SKM-1 treated with dmso at 0.1 percent for 144 hours (cell line): ENCODE measurements around the gene ADK.
"Not testable (repeated sequence)": the region's sequence is repeated elsewhere in the genome, so short reads cannot be mapped to it uniquely, and the experiment has no call there.

Source experiments
- DNase-seq: peaks from one replicate; lab custom pipeline; 2025; ENCODE audit not compliant: unreplicated experiment; lab: John Stamatoyannopoulos, UW

ADK gene

DNA sequence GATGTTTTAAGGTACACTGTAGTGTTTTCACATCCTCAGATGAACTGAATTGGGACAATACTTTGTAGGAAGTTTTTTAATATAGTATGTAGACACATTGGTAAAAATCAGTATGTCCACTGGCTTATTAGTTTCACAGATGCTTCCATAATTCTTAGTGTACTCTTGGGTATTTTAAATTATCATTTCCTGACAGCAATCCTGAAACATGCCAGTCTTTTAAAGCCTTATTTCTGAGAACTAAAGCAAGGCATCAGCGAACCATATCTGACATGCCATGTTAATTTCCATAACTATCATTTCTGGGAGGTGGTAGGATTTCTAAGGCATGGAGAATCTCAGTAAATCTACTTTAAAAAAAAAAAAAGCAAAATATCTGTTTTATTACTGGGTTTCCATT, 266.4 kb downstream of the ADK start:
- DNase-seq, result no peak

DNA sequence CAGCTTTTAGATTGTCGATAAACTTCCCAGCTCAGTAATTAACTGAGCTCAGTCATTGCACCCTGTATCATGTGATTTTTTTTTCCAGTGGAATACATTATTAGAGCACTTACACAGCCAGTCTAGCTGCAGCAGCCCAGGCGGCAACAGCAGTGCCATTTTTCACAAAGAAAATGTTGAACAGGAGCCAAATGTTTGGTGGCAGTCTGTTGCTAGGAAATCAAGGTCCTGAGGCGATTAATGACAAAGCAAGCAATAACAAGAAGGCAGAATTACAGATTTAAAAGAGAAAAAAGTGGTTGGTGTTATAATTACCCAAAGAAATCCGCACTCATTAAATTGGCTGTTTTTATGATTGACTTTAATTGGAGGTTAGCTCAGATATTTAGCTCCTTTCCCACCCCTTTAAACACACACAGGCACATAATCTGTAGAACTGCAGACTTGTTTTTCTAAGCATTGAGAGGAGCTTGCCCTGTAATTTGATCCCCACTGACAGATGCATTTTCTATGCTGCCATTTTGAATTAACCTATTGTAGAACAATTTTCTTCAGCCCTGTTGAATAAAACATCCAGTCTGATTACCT, 267.4 kb downstream of the ADK start:
- DNase-seq, result no peak

DNA sequence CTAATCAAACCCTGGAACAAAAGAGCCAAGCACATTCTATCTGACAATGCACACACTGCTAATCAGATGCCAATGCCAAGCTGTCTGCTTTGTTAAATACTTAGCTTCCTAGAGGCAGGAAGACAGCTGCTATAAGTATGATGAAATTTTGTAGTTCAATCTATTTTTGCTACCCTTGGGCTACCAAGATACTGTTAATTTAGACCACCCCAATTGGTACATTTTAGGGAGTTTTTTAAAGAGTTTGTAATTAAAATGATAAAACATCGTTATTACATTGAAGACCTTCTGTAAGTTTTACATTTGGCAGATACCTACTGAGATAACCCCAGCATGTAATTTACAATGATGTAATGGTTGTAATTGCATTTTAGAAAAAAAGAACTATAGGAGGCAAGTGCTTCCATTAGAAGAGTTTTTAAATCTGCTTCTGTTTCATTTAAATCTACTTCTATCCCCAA, 268.5 kb downstream of the ADK start:
- no peak for DNase-seq

DNA sequence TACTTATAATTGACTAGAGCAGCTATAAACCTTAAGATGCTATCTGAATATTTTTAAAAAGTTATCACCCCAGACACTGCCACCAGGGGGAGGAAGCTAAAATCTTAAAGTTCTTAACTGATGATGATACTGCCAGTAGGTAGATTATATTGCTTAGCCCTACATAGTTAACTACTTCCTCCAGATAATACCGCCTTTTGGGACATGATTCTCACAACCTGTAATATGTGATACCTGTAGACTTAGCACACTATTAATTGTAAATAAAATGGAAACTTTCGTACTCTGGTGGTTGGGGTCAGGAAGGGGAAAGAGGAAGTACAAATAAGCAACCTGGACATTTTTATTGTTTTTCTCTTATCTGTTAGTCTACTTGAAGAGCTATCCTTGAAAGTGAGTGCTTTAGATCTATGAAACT, 268.9 kb downstream of the ADK start:
- peak; percentile 32 for DNase-seq

DNA sequence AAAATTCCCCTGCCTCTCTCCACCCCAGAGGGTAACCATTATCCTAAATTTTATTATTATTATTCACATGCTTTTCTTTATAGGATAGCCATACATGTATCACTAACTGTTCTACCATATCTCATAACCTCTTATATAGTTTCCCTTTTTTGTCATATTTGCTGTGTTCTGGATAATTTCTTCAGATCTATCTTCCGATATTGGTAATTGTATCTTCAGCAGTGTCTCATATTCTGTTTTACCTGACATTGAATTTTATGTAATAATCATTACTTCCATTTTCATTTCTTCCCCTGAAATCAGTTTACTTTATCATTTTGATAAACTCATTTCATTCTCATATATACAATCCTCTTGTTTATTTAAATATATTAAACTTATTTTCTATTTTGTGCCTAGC, 273.5 kb downstream of the ADK start:
- DNase-seq, result no peak

DNA sequence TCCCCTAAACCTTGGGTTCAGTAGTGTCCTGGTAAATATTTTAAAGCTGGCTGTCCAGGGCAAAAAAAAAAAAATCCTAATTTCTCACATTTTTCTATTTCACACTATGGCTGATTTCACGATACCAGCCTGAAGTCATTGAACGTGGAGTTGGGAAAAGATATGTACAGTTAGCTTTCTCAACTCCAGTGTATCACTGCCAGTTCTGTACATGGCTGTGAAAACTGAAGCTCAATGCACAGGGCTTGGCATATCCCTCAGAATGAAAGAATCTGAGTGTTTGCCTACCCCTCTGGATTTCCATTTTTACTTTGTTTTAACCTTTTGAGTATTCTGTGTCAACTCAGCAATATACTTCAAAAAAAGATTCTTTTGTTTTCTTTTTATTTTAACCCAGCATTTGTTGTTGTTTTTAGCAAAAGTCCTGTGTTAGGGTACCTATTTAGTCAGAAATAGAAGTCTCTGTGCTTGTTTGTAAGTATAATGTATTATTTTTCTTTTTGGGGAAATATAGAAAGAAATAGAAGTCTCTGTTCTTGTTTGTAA, 274.5 kb downstream of the ADK start:
- no peak for DNase-seq

DNA sequence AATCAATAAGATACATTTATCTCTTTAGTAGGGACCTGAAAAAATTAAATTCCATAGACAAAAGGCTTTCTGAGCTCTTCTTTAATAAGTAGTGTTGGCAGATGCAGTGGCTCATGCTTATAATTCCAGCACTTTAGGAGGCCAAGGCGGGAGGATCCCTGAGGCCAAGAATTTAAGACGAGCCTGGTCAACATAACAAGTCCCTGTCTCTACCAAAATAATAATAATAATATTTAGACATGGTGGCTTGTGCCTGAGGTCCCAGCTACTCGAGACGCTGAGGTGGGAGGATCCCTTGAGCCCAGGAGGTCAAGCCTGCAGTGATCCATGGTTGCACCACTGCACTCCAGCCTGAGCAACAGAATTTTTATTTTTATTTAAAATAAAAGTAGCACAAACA, 280.8 kb downstream of the ADK start:
- no peak for DNase-seq

DNA sequence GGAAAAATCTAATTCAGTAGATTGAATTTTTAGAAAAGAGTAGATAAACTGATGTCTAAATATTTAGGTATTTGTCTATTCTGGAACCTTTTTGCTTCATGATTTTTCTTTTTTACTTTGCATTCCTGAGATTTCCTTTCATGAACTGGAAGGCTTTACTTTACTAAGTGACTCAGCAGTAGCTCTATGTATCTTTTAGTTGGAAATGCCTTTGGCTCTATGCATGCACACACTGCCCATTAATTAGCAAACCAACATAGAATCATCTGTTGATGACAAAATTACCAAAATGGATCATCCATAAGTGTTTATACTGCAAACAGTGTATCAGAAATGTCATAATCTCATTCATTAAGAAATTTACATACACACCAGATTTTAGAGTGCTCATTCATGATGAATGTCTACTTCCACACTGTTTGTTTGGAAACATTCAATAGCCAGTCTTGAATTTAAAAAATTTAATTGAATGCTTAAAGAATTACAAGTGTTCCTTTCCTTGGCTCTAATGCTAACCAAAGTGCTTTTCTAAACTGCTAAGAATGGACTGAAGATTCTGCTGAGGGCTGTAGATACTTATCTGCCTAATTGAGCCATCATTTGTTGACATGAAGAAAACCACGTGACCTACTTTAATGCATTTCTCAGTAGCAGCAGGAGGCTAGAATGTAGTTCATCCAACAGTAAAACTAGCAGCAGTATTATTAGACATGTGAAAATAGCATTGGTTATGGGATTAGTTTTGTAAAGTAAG, 282.0 kb downstream of the ADK start:
- no peak for DNase-seq

DNA sequence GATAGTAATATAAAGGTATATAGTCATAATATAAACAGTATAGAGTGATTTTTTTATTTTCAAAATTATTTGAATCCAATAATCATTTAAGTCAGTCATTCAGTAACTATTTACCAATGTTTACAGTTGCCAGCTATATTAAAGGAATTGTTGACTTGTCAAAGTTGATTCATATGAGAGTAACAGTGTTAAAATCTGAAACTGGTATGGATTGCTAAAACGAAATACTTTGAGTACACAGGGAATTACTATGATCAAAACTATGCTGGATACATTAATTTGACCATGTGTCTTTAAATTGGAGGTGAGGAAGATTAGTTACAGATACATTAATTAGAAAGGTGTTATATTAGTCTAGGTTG, 282.6 kb downstream of the ADK start:
- no peak for DNase-seq

DNA sequence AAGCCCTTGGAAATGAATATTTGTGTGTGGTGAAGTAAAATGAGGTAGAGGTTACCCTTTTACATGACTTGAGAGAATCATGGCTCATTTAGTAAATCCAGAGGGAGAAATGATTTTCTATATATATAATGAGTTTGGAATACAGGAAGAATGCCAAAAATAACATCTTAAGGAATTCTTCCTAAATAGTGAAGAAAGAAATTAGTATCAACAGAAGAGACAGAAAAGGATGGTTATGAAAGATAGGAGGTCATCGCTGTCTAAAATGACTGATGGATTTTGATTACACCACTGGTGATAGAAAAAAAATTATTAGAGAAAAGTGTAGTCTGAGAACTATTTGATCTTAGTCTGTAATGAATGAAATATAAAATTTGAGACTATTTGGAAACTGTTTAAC, 283.0 kb downstream of the ADK start:
- no peak for DNase-seq

DNA sequence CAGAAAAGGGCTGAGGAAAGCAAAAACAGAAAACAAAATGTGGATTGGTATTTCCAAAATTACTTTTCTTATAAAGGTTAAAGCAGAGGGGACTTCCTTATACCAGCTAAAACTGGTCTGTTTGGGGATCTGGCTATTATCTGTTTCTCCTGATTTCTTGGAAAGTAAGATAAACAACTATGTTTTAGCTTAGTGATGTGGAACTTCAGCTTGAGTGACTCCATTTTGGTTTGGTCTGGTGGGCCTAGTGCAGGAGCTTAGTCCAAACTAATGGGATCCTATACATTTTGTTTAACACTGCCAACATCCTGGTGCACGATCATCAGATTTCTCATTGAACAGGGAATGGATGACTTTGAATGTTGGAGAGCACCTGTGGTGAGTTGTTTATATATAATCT, 283.5 kb downstream of the ADK start:
- DNase-seq, result no peak

DNA sequence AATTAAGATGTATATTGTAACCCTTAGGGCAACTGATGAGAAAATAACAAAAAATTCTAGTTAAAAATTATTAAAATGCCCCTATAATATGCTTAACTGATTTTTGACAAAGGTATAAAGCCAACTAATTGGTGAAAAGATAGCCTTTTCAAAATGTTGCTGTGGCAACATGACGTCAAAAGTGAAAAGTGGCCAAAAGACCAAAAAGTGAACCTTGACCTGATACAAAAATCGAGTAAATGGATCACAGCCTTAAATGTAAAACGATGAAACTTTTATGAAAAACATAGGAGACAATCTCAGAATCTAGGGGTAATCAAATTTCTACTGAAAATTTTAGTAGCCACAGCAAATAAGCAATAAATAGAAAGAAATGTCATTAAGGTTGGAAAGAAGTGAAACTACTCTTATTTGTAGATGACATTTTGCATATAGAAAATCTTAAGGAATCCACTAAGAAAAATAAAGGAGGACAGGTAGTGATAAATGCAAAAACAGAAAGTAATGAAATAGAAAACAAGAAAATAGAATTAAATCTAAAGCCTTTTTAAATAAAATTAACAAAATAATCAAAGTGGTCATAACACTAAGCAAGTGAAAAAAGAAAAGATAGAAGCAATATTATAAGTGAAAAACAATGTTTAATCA, 285.6 kb downstream of the ADK start:
- DNase-seq, result no peak

DNA sequence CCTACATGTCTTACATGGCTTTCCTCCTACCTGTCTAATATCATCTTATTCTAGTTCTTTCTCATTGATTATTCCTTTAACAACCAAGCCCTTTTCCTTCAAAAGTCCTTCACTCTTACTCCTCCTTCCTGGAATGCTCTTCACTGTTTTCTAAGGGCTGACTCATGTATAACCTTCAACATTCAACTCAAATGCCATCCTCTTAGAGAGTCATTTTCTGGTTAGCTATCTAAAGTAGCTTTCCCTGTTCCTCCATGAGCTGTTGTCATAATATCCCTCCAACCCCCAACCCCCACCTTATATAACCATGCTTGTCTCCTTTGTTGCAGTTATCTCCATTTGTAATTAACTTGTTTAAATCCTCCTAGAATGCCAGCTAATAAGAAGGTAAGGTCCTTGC, 286.8 kb downstream of the ADK start:
- no peak for DNase-seq

DNA sequence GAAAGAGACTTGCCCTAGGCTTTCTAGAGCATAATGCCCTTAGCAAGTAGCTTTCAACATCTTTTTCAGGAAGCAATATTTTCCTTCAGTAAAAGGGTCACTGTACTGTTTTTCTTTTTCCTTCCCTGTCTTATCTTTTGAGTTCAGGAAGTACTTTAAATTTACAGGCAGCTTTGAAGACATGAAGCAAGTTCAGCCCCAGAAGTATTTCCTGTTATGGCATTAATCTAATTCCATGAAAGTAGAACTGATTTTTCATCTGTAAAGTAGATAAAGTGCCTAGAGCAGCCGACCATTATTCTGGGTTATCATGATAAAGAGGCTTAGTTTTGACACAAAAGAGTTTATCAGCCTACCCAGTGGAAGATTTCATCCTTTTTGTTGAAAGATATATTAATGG, 288.2 kb downstream of the ADK start:
- peak; percentile 8 for DNase-seq

DNA sequence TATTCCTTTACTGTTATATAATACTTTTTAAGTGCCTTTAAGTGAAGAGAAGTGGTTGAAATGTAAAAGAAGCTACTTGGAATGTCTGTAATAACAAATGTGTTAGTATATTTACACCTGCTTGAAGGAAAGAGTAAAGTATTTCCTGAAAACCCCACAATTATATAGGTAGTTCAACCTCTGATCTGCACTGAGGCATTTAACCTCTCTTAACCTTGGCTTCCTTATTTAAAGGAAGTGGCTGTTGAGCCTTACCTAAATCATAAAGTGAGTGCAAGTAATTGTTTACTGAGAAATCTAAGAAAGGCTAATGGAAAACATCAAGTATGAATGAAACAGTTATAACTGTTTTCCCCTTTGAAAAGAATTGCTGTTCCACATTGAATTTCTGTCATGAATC, 294.5 kb downstream of the ADK start:
- no peak for DNase-seq

DNA sequence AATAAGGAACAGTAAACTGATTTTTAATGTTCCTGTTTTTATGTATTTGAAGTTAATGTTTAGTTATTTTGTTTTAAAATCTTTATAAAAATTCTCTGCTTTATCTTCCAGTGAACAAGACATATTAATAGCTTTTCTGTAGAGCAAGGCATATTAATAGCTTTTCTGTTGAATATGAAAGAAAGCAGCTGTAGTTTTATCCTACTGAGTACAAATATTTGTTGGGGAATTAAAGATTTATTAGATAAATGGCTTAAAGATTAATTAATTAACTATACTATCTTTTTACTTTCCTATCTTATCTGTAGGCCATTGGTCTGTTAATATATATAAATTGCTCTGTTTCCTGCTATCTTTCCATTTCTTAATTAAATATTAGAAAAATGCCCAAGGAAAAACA, 299.6 kb downstream of the ADK start:
- no peak for DNase-seq

DNA sequence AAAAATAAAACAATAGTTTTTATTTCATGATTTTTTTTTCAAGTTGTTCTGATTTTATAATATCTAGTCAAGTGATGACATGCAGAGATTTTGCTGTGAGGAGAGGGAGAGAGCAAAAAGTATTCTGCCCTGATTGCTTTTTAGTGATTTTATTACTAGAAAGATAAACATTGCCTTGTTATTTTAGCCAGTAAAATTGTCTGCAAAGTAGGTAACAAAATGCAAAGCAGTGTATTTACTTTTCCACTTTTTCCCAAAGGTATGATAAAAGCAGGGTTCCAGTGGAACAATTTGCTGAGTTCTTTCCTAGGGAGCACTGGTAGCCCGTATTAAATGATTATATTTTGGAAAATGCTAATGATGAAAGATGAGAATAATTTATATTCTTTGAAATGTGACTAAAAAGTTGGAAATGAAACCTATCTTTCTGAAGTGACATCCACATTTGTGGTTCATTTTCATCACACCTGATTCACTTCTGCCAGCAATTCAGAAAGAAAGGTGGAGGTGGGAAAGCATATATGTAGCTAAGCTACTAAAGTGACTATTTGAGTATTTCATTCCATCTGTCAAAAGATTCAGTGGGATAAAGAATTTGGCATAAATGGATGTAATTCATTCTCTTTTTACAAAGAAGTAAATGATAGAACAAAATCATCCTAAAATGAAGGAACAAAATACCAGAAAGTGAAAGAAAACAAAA, 300.3 kb downstream of the ADK start:
- DNase-seq, result no peak

DNA sequence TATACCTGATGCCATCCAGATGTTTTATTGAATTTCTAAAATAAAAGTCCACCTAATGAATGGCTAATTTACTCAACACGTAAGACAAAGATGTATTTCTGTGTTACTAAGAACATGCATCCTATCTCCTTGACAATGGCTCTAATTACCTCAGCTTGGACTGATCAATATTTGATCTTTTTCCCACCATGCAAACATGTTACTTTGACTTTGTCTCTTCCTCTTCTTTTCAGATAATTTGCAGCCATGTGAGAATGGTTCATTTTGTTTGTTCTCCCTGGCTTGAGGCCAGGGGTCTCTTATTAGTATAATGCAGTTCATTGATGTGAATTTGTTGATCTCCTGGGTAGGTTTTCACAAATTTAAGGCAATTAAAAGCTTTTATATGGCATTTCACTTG, 302.1 kb downstream of the ADK start:
- no peak for DNase-seq

DNA sequence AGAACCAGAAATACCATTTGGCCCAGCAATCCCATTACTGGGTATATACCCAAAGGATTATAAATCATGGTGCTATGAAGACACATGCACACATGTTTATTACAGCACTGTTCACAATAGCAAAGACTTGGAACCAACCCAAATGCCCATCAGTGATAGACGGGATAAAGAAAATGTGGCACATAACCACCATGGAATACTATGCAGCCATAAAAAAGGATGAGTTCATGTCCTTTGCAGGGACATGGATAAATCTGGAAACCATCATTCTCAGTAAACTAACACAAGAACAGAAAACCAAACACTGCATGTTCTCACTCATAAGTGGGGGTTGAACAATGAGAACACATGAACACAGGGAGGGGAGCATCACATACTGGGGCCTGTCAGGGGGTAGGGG, 306.5 kb downstream of the ADK start:
- not testable (repeated sequence) for DNase-seq

DNA sequence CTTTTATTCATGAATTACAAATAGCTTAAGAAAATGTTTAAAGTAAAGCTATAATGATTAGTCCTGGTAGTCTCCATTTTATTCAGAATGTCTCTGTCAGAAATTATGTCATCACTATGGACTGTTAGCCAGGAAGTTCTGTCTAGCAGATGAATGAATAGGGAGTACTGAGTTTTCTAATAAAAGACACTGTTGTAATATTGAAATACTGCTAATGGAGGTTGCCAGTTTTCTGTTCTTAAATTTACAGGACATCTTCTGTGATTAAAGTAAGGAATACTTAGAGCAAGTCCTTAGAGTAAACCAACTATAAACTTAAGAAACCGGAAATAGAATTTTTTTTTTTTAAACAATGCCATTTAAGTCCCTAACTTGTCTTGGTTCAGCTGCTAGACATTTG, 309.8 kb downstream of the ADK start:
- DNase-seq, result no peak

DNA sequence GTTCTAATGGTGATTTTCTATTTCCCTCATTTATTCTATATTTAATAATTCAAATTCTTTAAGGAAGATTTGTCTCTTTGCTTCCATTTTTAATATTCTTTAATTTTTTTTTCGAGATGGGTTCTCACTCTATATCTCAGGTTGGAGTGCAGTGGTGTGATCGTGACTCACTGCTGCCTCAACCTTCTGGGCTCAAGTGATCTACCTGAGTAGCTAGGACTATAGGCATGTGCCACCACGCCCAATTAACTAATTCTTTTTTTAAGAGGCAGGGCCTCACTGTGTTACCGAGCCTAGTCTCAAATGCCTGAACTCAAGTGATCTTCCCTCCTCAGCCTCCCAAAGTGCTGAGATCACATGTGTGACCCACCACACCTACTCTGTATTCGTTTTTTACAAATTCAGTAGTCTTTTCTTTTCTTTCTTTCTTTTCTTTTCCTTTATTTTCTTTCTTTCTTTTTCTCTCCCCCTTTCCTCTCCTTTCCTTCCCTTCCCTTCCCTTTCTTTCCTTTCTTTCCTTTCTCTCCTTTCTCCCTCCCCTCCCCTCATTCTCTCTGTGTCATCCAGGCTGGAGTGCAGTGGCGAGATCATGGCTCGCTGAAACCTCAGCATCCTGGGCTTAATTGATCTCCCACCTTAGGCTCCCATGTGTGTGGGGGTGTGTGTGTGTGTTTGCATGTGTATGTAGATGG, 323.1 kb downstream of the ADK start:
- no peak for DNase-seq
